Measurements from ENCODE around the gene SSX5.
"Not testable (repeated sequence)": the region's sequence is repeated elsewhere in the genome, so short reads cannot be mapped to it uniquely, and the experiment has no call there.

SSX5 gene

GRCh38 chrX:48196745-48197201, at the start of gene SSX5:
Gene SSX5, minus strand, starts transcription at chrX:48196795. Its CDS starts 1,437 bp downstream, at chrX:48195358.
- no peak for DNase-seq (ENCODE audit: low spot score)

DNA sequence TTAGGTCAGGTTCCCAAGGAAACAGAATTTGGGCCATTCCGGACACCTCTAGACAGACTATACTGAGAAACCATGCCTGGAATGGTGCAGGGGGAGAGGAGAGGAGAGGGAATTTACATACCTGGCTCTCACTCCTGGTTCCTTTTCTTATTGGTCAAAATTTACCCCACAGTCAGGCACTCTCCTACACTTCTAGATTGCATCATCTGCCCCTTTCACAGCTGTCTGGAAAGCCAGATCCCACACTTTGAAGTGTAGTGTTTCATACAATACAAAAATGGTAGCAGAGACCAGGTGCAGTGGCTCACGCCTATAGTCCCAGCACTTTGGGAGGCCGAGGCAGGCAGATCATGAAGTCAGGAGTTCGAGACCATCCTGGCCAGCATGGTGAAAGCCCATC, 27.6 kb upstream of the SSX5 start:
- DNase-seq (ENCODE audit: low spot score), result not testable (repeated sequence)

GRCh38 chrX:48214341-48214740, 17.7 kb upstream of the SSX5 start:
- DNase-seq (ENCODE audit: low spot score), result not testable (repeated sequence)

DNA sequence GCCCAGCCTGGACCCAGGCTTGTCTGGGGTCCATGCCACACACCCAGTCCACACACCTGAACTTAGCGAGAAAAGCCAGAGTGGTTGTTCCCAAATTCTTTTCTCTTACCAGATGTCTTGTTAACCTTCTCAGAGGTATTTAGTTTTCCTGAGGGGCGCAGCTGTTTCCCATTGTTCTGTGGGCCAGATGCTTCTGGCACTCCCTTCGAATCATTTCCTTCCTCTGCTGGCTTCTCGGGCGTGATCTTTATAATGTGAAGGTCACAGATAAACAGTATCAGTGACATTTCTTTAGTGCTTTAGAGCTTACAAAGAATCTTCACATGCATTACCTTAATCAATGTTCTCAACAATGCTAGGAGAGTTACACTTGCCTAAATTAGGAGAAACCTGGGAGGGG, 6.6 kb downstream of the SSX5 start:
- DNase-seq (ENCODE audit: low spot score), result not testable (repeated sequence)

DNA sequence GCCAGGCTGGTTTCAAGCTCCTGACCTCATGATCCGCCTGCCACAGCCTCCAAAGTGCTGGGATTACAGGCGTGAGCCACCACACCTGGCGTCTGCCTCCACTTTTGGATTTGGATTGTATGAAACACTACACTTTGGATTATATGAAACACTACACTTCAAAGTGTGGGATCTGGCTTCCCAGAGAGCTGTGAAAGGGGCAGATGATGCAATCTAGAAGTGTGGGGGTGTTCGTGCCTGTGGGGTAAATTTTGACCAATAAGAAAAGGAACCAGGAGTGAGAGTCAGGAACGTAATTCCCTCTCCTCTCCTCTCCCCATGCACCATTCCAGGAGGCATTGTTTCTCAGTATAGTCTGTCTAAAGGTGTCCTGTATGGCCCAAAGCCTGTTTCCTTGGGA, 14.7 kb downstream of the SSX5 start:
- DNase-seq (ENCODE audit: low spot score), result not testable (repeated sequence)

GRCh38 chrX:48180811-48181210, 15.8 kb downstream of the SSX5 start:
- no peak for DNase-seq (ENCODE audit: low spot score)

DNA sequence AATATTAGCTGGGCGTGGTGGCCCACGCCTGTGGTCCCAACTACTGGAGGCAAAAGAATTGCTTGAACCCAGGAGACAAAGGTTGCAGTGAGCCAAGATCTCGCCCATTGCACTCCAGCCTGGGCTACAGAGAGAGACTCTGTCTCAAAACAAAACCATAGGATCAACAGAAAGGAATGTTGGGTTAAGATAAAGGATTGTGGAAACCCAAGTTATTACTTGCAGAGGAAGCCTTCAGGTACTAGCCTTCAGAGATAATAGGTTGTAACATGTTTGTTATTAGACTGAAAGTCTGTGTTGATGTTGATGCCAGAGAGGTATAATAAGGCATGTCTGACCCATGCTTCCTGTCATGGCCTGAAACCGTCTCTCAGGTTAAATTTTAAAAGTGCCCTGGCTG, 16.9 kb downstream of the SSX5 start:
- DNase-seq (ENCODE audit: low spot score), result no peak

GRCh38 chrX:48166322-48166721, 30.3 kb downstream of the SSX5 start:
- not testable (repeated sequence) for DNase-seq (ENCODE audit: low spot score)

DNA sequence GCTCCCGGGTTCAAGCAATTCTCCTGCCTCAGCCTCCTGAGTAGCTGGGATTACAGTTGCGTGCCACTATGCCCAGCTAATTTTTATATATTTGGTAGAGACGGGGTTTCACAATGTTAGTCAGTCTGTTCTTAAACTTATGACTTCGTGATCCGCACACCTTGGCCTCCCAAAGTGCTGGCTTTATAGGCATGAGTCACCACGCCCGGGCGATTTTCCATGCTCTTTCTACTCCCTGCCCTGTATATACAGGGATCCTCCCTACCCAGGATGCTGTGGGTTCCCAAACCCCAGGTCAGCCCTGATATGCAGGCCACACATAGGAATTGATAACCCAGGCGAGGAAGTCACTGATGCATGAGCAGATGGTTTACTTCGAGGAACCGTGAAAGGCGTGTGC, 31.4 kb downstream of the SSX5 start:
- no peak for DNase-seq (ENCODE audit: low spot score)

- no peak for DNase-seq (ENCODE audit: low spot score)
Measured at GRCh38 chrX:48156014-48156413, 40.6 kb downstream of the SSX5 start.

- no peak for DNase-seq (ENCODE audit: low spot score)
Measured at GRCh38 chrX:48154796-48155195, 41.8 kb downstream of the SSX5 start.

GRCh38 chrX:48153769-48154168, 42.8 kb downstream of the SSX5 start:
- no peak for DNase-seq (ENCODE audit: low spot score)

GRCh38 chrX:48142697-48143096, 53.9 kb downstream of the SSX5 start:
- DNase-seq (ENCODE audit: low spot score), result not testable (repeated sequence)

- DNase-seq (ENCODE audit: low spot score), result not testable (repeated sequence)
Measured at GRCh38 chrX:48141810-48142508, 54.6 kb downstream of the SSX5 start.

- DNase-seq (ENCODE audit: low spot score), result not testable (repeated sequence)
Measured at GRCh38 chrX:48139076-48139475, 57.5 kb downstream of the SSX5 start.

Measured in ecto neural progenitor cell (in vitro differentiated cells).